Putamen (tissue), 1 donor: ENCODE data around the gene AK2.
"Not testable (repeated sequence)": the region's sequence is repeated elsewhere in the genome, so short reads cannot be mapped to it uniquely, and the experiment has no call there.

ENCODE experiments used
- DNase-seq: peaks from one replicate; pipeline ENCODE4 v3.0.0-alpha.2; 2016; ENCODE audit warnings: low spot score

Gene AK2

DNA sequence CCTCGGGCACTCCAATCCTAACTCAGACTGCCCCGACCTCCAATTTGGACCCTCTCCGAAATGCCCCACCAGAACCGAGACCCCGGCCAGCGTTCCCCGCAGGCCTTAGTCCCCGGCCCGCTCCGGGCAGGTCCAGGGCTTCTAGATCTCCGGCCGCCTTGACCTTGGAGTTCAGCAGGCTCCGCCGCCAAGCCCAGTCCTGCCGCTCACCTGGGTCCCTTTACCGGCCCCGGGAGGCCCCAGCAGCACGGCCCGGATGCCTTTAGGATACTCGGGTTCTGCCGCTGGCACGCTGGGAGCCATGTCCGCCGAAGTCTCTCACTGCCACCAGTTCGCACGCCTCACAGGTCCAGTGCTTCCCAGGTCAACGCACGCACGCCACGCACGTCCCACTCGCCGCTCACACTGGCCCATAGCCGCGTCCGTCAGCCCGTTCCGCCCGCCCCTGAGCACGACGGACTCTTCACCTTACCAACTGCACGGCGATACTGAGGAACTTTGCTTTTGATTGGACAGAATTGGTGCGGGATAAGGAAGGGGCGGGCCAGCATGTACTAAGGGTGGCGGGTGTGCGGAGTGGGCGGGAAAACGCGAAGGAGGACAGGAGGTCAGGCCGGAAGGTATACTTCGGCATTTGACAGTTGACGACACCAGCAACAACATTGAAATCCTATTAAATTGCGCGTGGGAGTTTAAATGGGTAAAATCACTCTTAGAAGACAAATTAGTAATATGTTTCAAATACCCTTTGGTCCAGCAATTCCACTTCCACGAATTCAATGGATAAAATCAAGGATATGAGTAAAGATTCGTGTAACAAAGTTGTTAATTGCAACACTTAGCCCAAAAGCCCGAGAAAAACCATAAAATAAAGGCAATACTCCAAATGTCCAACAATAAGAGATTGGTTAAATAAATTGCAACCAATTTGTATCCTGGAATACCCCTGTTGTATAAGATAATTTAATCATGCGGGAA lies at the start of gene AK2:
Gene AK2 (minus strand): TSS at position 358 of the 978 bp plus-strand sequence. CDS start 55 bp downstream, at position 303.
- DNase-seq: peak; percentile 98

DNA sequence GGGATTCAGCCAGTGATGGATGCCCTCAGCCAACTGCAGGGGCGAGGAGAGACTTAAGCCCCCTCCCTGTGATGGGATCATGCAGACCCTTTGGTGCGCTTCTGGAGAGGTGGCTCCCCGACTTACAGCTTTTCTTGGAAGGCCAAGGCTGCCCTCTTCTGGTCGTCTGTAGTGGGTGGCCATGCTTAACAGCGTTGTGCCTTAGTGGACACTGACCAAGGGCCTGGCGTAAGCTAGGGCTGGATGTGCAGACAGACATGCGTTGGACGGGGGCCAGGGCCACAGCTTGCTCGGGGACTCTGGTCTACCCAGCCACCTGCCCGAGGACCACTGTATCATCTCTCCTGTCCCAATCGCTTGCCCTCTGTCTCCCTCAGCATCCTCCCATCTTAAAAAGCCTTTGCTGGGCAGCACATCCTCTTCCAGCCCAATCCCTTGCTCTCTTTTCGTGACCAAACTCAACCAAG lies 49.7 kb upstream of the AK2 start:
- peak; percentile 82 for DNase-seq

DNA sequence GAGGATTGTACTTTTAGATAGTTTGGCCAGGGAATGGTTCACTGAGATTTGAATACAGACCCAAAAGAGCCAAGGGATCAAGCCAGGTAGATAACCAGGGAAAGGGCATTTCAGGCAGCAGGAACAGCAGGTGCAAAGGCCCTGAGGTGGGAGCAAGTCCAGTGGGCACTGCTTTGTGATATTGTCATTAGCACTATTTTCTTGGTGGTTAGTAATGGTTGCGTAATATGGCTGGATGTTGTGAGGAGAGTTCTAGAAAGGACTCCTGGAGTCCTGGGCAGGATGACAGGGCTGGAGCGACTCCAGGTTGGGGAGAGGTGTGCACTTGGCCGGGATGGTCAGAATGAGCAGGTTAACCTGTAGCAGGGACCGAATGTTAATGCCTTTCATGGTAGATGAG lies 48.6 kb upstream of the AK2 start:
- no peak for DNase-seq

DNA sequence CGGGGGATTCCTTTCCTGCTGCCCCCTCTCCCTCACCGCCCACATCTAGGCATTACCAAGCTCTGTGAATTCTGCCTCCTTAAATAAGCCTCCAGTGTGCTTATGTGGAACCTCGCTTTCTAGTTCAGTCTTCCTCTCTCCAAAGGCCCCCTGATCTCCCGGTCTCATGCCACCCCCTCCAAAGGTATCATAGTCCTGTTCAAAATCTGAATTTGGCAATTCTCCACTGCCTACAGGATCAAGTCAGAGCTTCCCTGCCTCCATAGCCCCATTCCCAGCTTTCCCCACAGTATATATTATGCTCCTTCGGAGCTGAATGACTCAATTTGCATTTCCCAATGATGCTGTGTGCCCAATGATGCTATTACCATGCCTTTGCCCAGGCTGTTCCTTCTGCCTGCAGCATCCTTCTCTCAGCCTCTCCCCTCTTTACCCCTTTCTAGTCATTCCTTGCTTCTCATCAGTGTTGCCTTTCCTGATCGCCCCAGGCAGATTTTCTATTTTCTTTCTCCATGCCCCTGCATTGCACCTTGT lies 46.0 kb upstream of the AK2 start:
- peak; percentile 52 for DNase-seq

DNA sequence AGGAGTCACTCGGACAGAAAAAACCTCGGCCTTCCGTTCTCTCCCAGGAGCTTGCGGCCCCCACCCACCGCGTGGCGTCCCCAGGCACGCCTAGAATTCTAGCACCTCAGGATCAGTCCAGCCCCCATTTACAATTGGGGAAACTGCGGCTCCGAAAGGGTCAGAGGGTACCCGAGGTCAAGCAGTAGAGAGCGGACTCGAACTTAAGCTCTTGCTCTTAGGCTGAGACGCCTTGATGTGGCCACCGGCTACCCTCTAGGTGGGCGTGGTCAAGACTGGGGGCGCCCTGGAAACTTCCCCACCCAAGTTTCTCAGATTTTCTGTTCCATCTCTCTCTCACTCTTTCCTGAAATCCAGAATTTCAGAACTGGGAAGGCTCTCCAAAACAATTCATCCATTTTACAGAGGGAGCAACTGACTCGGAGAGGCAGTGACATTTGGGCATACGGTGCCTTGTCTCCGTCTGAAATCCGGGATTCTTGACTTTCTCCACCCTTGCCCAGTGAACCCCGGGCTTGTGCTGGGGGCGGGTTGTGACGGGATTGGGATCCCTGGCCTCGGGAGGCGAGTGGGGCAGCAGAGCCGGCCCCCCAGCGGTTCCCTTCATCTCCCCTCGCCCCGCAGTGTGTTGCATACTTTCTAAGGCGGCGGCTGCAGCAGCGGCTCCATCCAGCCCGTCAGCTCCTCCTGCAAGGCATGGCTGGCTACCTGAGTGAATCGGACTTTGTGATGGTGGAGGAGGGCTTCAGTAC lies 45.0 kb upstream of the AK2 start:
- DNase-seq: no peak

DNA sequence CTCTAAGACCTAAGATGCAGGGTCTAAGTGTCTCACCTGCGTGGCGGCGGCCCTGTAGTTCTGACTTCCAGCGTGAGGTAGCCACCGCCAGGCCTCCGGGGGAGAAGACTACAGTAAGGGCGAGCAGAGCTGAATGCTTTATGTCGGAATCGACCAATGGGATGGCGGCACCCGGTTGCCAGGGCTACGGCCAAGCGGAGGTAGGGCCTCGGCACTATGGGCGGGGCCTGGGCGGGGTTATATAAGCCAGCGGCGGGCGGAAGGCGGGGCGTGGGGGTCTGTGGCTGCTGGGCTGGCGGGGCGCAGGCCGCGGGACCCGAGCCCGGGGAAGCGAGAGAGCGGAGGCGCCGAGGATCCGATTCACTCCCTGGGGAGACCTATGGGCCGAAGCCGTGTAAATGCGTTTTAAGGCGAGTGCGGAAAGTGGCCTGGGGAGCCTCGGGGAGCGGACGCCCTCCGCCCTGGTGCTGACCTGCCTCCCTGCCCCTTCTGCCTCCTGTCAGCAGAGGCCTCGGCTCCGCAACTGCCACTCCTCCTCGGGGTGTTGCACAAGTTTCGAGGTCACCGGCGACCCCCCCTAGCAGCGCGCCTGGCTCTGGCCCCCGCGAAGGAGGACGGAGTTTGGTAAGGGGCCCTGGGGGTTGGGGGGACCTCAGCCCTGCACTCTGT lies 44.3 kb upstream of the AK2 start, which contains the start of gene AZIN2:
Gene AZIN2 (plus strand): TSS at position 269 of the 669 bp plus-strand sequence. CDS start 1,097 bp downstream, outside the sequence.
- peak; percentile 96 for DNase-seq

DNA sequence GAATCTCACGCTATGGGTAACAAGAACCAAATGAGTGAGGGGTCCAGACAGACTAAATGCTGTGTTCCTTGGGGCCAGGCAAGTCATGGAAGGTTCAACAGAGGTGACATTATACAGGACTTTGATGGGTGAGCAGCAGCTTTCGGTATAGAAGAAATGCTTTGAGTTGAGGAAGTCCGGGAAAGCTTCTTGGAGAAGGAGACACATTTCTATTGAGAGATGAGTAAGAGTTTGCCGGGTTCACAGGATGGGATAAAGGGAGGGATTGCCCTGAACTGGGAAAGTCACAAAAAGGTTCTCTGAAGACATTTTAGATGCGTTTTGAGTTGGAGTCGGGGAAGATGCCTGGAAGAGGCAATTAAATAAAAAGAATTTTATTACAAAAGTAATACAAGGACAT lies 43.7 kb upstream of the AK2 start:
- DNase-seq: no peak

DNA sequence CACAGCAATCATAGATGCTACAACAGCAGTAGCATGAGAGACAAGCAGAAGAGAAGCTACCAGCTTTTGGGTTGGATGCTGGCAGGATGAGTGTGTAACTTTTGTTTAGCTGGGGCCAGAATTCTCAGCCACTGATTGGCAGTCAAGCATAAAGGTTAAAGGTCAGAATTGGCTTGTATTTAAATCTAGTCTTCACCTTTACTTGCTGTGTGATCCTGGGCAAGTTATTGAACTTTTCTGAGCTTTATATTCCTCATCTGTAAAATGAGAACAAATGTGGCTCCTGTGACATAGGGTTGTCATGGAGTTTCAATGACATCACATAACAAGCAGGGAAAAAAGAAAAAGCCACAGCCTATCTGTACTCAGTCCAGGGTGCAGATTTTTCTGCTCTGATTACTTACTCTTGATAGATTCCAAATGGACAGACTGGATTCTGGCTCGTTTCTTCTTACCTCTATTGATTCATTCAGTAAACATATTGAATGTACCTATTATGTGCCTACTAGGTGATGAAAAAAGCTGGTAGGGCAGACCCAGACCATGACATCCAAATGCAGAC lies 41.4 kb upstream of the AK2 start:
- DNase-seq: no peak

DNA sequence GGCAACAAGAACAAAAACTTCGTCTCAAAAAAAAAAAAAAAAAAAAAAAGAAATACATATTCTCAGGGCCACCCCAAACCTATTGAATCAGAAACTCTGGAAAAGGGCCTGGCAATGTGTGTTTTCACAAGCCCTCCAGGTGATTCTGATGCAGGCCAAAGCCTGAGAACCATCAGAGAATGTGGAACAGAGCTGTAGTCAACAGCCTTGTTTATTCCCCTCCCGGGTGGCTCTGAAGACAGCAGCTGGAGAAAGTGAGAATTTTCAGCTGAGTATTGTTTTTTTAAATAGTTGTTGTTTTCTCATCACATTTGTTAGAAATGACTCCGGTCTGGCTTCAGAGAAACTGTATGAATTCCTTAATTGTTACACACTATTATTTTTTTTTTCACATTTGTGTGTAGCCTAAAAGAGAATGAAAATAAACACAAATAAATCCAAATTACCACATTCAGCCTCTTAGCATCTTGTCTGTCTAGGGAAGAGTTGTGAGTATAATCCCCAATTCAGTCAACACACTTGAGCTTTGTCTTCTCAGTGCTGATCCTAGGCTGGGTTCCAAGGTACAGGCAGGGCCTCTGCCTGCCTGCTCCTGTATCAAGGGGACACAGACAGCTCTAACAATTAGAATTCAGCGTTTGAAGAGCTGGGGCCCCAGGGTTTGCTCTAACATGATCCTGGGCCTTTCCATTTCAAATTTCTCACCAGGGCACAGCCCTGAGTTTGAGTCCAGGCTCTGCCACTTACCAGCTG lies 37.7 kb upstream of the AK2 start:
- DNase-seq: peak; percentile 93

DNA sequence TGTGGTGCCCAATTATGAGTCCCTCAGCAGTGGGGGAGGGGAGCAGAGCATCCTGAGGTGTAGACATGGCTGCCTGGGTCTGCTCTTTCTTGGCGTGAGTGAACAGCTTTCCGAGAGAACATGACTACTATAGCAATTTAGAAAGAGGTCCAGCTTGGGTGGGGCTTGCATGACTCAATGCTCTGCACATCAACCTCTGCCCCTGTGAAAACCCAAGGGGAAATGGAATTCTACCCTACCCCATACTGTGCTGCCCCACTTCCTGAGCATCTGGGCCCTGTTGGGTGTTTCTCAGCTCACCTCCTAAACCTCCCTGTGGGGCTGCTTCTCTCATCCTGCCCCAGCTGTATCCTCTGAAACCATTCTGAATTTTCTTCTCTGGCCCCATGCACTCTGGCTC lies 36.0 kb upstream of the AK2 start:
- DNase-seq: no peak

DNA sequence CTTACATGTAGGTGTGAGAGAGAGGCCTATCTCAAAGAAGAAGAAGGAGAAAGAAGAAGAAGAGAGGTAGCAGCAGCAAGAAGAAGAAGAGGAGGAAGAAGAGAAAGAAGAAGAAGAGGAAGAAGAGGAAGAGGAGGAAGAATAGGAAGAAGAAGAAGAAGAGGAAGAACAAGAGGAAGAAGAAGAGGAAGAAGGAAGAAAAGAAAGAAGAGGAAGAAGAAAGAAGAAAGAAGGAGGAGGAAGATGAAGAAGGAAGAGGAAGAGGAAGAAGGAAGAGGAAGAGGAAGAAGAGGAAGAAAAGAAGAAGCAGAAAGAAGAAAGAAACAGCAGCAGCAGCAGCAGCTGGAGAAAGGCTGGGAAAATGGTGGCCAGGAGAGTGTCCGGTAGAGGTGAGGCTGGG lies 33.9 kb upstream of the AK2 start:
- DNase-seq: no peak

DNA sequence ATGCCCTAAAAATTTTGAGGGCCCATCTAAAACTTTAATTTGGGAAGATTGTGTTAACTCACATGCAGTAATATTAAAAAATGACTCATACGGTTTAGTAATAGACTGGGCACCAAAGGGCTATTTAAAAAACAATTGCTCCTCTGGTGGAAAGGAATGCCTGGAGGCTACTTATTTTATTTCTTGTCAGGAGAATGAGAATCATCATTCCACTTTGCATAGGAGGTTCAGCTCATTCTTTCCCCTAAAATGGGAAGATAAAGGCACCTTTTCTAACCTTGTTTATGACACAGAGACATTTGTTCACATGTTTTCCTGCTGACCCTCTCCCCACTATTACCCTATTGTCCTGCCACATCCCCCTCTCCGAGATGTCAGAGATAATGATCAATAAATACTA lies 31.4 kb upstream of the AK2 start:
- DNase-seq: not testable (repeated sequence)

DNA sequence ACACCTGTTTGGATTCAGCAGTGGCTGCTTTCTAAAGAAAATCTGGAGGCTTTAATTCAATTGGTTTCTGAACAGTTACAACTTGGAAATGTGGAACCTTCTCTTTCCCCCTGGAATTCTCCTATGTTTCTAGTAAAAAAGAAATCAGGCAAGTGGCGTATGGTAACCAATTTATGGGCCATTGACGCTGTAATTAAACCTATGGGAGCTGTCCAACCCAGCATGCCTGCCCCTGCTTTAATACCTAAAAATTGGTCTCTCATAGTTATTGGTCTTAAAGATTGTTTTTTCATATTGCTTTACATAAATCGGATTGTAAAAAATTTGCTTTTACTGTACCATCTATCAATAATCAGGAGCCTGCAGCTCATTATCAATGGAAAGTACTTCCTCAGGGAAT lies 29.8 kb upstream of the AK2 start:
- DNase-seq: not testable (repeated sequence)

DNA sequence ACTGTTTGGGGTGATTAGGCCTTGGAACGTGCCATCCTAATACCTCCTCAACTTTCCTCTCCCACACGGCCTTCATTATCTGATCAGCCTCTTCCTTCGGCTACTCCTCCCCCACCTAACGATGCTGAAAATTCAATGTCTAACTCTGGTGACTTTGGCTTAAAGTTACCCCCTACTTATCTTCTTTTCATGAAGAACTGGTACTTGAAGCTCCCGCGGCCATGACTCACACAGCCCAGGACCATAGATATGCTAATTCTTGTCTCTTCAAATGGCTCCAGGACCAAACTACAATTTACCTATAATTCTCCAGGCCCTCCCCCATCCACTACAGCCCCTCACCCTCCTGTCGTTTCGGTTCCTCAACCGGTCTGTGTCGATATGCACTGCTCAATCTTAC lies 28.6 kb upstream of the AK2 start:
- no peak for DNase-seq

DNA sequence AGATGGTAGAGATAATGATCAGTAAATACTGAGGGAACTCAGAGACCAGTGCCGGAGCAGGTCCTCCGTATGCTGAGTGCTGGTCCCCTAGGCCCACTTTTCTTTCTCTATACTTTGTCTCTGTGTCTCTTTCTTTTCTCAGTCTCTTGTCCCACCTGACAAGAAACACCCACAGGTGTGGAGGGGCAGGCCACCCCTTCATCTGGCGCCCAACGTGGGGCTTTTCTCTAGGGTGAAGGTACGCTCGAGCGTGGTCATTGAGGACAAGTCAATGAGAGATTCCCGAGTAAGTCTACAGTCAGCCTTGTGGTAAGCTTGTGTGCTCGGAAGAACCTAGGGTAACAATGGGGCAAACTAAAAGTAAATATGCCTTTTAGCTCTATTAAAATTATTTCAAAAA lies 27.6 kb upstream of the AK2 start:
- not testable (repeated sequence) for DNase-seq

DNA sequence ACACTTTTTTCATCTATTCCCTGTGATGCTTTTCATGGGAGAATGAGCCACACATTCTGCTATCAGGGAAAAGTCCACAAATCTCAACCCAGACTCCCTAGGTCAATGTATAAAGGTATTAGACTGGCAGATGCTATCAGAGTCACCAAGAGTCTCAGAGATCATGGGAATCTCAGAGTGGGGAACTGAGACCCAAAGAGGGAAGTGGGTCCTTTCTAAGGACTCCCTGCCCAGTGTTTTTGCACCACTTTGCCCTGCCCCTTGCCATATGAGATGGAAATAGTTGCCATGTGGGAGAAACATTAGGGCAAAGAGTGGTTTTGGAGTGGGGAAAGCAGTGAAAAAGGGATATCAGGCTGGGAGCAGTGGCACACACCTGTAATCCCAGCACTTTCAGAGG lies 25.2 kb upstream of the AK2 start:
- DNase-seq: no peak

DNA sequence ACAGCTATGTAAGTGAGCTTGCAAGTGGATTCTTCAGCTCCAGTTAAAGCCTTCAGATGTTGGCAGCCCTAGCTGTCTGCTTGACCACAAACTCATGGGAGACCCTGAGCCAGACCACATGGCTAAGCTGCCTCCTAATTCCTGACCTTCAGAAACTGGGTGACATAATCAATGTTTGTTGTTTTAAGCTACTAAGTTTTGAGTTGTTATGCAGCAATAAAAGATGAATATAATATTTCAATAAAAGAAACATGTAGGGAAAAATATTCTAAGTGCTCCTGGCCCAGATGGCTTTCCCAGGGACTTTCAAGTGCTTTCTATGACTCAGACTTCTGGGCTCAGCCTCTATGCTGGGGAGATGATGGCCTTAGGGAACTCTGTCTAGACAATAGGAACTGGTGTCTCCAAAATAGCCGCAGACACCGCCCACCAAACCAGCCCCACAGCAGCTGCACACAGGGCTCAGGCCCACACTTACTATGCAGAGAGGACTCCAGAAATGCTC lies 23.9 kb upstream of the AK2 start:
- peak; percentile 69 for DNase-seq

DNA sequence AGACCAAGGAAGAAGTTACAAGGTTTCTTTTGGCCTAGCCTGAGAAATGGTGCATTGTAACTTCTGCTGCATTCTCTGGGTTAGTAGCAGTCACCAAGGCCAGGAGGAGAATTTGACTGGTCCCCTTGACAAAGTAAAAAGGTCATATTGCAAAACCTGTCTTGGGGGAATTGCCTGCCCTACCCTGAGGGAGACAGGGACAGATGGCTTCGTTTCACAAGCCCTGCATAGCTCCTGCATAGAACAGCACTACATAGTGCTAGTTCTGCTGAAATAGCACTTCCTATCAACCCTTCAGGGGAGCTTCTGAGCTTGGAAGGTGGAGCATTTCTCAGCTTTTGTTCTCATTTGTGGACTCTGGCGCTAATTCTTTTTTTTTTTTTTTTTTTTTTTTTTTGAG lies 20.4 kb upstream of the AK2 start:
- no peak for DNase-seq

DNA sequence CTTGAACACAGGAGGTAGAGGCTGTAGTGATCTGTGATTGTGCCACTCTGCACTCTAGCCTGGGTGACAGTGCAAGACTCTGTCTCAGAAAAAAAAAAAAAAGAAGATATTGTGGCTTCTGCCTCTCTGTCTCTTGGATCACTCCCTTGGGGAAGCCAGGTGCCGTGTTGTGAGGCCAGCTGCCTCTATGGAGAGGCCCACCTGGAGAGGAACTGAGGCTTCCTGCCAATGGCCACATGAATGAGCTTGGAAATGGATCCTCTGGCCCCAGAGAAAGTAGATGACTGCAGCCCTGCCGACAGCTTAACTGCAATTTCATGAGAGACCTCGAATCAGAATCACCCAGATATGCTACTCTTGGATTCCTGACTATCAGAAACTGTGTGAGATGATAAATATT lies 19.7 kb upstream of the AK2 start:
- DNase-seq: no peak

DNA sequence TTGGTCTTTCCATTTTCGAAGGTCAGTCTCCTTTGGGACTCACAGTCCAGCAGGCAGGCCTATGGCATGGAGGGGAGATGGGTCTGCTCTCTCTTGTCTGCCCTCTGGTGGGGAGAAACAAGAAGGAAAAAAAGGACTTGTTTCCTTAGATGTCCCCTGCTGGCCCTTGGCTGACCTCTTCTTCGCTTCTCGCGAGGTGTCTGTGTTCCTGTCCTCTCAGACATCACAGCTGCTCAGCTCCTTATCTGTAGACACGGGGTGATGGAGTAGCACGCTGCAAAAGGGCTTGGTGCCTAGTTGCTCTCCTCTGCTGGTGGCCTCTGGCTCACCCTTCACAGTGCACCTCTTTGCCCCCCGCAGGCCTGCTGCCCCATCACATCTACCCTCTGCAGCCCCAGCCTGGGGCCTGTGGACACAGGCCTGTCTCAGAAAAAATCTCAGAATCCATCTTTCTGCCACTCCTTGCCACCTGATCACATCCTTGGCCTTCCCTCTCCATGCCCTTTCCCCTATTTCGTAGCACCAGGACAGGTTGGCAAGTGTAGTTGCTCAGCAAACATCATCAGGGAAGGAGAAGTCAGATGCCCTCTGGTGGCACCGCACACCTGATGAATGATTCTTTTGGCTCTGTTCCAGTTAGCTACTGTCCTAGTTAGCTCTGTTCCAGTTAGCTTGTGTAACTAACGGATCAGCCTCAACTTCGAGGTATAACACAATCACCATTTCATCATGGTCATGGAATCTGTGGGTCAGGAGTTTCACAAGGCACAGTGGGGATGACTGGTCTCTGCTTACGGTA lies 18.7 kb upstream of the AK2 start:
- DNase-seq: peak; percentile 85
